Muscle of leg (tissue), 11 donors: ENCODE data around the gene SPRED2. TPM values are rescaled to one million over a fixed set of nuclear protein-coding genes. Genes with fewer than 3 reads are reported as not detected.
A peak's percentile ranks its signal among the peaks of the same experiment; 100 is the strongest.

Experiments
- DNase-seq: peaks from one replicate; pipeline ENCODE4 v3.0.0; 2013
- H3K27ac ChIP-seq: one replicate; pipeline ENCODE4 v1.5.1; 2013; ENCODE audit warnings: mild to moderate bottlenecking, low read length, control low read depth
- H3K27me3 ChIP-seq: one replicate; pipeline ENCODE4 v1.6.1; 2013; ENCODE audit warnings: low read length; ENCODE audit not compliant: control insufficient read depth, insufficient read depth
- H3K36me3 ChIP-seq: one replicate; pipeline ENCODE4 v1.6.1; 2013; ENCODE audit warnings: low read length; ENCODE audit not compliant: control insufficient read depth, insufficient read depth
- H3K4me1 ChIP-seq: one replicate; pipeline ENCODE4 v1.6.1; 2013; ENCODE audit warnings: low read length; ENCODE audit not compliant: control insufficient read depth, insufficient read depth
- H3K4me3 ChIP-seq: one replicate; pipeline ENCODE4 v1.5.1; 2013; ENCODE audit warnings: low read length, control low read depth
- H3K9me3 ChIP-seq: replicated peaks from 2 replicates; pipeline ENCODE4 v1.6.1; 2013; ENCODE audit warnings: low read depth, low read length; ENCODE audit not compliant: control insufficient read depth
- WGBS: methylation state at CpG from one replicate; pipeline ENCODE4 v1.1.5; 2013; ENCODE audit warnings: missing lambda C conversion rate; ENCODE audit not compliant: insufficient coverage; 5-methylcytosine and 5-hydroxymethylcytosine counted together
- polyA plus RNA-seq, 8 donors: library from polyadenylated mRNA; unstranded; fragments of 120-200 nt; gene quantifications; one replicate each; pipeline versions ENCODE4 v1.2.1 to v1.2.3, GENCODE V29; 2013; ENCODE audit warnings: inconsistent platforms in 1 of 8, low replicate concordance in 1 of 8; ENCODE audit not compliant: insufficient read length in 8 of 8, insufficient read depth in 1 of 8
- total RNA-seq: library from RNA; stranded (reverse); fragments of 120-200 nt; gene quantifications from one replicate; pipeline ENCODE4 v1.2.4, GENCODE V29; 2013

Gene SPRED2
- total and polyA plus RNA-seq, 9 donors: 10.7 to 51.3 (median 30.9) TPM

GRCh38 chr2:65300761-65301711 lies 131.4 kb downstream of the SPRED2 start:
- Histone ChIP-seq H3K27ac (peak overlapping the region; percentile 89), H3K27me3 (no peaks in the 10 kb centered on the region), H3K4me3 (no peak overlapping the region), H3K4me1 (peaks cover 35% of the 10 kb centered on the region), H3K9me3 (no peaks in the 10 kb centered on the region), H3K36me3 (no peaks in the 10 kb centered on the region)
- DNase-seq: peak; percentile 92
- 6% methylated on average over 12 of the region's 20 CpGs for WGBS

- no peak overlapping the region for H3K4me3 ChIP-seq
- no peaks in the 10 kb centered on the region for H3K36me3 ChIP-seq
- H3K27me3 ChIP-seq: no peaks in the 10 kb centered on the region
- no peaks in the 10 kb centered on the region for H3K9me3 ChIP-seq
- DNase-seq: peak; percentile 94
- WGBS: 8% methylated on average over 13 of the region's 16 CpGs
- peak overlapping the region; percentile 89 for H3K27ac ChIP-seq
- H3K4me1 ChIP-seq: peaks cover 35% of the 10 kb centered on the region
These were observed 132.2 kb downstream of the SPRED2 start for GRCh38 chr2:65300134-65300760.

GRCh38 chr2:65299246-65299645 lies 133.2 kb downstream of the SPRED2 start:
- Histone ChIP-seq H3K27ac (peak overlapping the region; percentile 89), H3K36me3 (no peaks in the 10 kb centered on the region), H3K9me3 (no peaks in the 10 kb centered on the region), H3K27me3 (no peaks in the 10 kb centered on the region), H3K4me1 (peaks cover 39% of the 10 kb centered on the region), H3K4me3 (no peak overlapping the region)
- no peak for DNase-seq
- 100% methylated on average over 2 of the region's 7 CpGs for WGBS

- Histone ChIP-seq H3K27ac (no peak overlapping the region), H3K36me3 (no peaks in the 10 kb centered on the region), H3K4me1 (peaks cover 51% of the 10 kb centered on the region), H3K4me3 (no peak overlapping the region), H3K9me3 (no peaks in the 10 kb centered on the region), H3K27me3 (no peaks in the 10 kb centered on the region)
- 70% methylated on average over 2 of the region's 5 CpGs for WGBS
- no peak for DNase-seq
These were observed 134.3 kb downstream of the SPRED2 start for GRCh38 chr2:65298089-65298488.

- no peaks in the 10 kb centered on the region for H3K27me3 ChIP-seq
- DNase-seq: no peak
- H3K4me3 ChIP-seq: no peak overlapping the region
- no peak overlapping the region for H3K27ac ChIP-seq
- H3K36me3 ChIP-seq: no peaks in the 10 kb centered on the region
- no peaks in the 10 kb centered on the region for H3K9me3 ChIP-seq
- 95% methylated on average over 3 of the region's 9 CpGs for WGBS
- H3K4me1 ChIP-seq: peaks cover 51% of the 10 kb centered on the region
These were observed 134.9 kb downstream of the SPRED2 start for GRCh38 chr2:65297544-65297943.

- Histone ChIP-seq H3K4me3 (no peak overlapping the region), H3K27me3 (no peaks in the 10 kb centered on the region), H3K27ac (no peak overlapping the region), H3K4me1 (peaks cover 51% of the 10 kb centered on the region), H3K36me3 (no peaks in the 10 kb centered on the region), H3K9me3 (no peaks in the 10 kb centered on the region)
- DNase-seq: no peak
- WGBS: no CpG with 5 or more reads among the region's 7 CpGs
These were observed 135.4 kb downstream of the SPRED2 start for GRCh38 chr2:65296971-65297370.

- H3K27me3 ChIP-seq: no peaks in the 10 kb centered on the region
- H3K9me3 ChIP-seq: no peaks in the 10 kb centered on the region
- no peak overlapping the region for H3K4me3 ChIP-seq
- no peaks in the 10 kb centered on the region for H3K36me3 ChIP-seq
- no peak overlapping the region for H3K27ac ChIP-seq
- no peak for DNase-seq
- peaks cover 34% of the 10 kb centered on the region for H3K4me1 ChIP-seq
- 46% methylated on average over 6 of the region's 6 CpGs for WGBS
These were observed 137.7 kb downstream of the SPRED2 start for GRCh38 chr2:65294701-65295100.

GRCh38 chr2:65294136-65294535 lies 138.3 kb downstream of the SPRED2 start:
- H3K9me3 ChIP-seq: no peaks in the 10 kb centered on the region
- DNase-seq: no peak
- H3K27ac ChIP-seq: peak overlapping the region; percentile 47
- 62% methylated on average over 4 of the region's 6 CpGs for WGBS
- no peaks in the 10 kb centered on the region for H3K36me3 ChIP-seq
- H3K4me3 ChIP-seq: no peak overlapping the region
- H3K27me3 ChIP-seq: no peaks in the 10 kb centered on the region
- peaks cover 30% of the 10 kb centered on the region for H3K4me1 ChIP-seq

- Histone ChIP-seq H3K4me1 (peaks cover 30% of the 10 kb centered on the region), H3K9me3 (no peaks in the 10 kb centered on the region), H3K36me3 (no peaks in the 10 kb centered on the region), H3K27me3 (no peaks in the 10 kb centered on the region), H3K27ac (peak overlapping the region; percentile 47), H3K4me3 (no peak overlapping the region)
- WGBS: 45% methylated on average over 4 of the region's 5 CpGs
- no peak for DNase-seq
These were observed 139.0 kb downstream of the SPRED2 start for GRCh38 chr2:65293376-65293775.

- Histone ChIP-seq H3K36me3 (no peaks in the 10 kb centered on the region), H3K9me3 (no peaks in the 10 kb centered on the region), H3K27ac (peak overlapping the region; percentile 39), H3K27me3 (no peaks in the 10 kb centered on the region), H3K4me3 (no peak overlapping the region), H3K4me1 (peaks cover 30% of the 10 kb centered on the region)
- DNase-seq: peak; percentile 92
- 33% methylated on average over 16 of the region's 21 CpGs for WGBS
These were observed 139.9 kb downstream of the SPRED2 start for GRCh38 chr2:65292461-65293011.
